ENCODE results near the gene ANGPT4.

- TF ChIP-seq CTCF (IDR thresholded peaks at IDR 0.05) (no peak), EZH2phosphoT487 (IDR thresholded peaks at IDR 0.05) (no peak), EZH2 (IDR thresholded peaks at IDR 0.05) (no peak)
Observed at GRCh38 chr20:916125-916799, at the start of gene ANGPT4.

All from neural progenitor cell (in vitro differentiated cells).